ENCODE measurements around the gene ABCC1. TPM values are rescaled to one million over a fixed set of nuclear protein-coding genes. Genes with fewer than 3 reads are reported as not detected.

The ABCC1 gene
- polyA plus RNA-seq, 1 of the 3 experiments (the other 2 are of a cell fraction) = 23.7 TPM

- H3F3A ChIP-seq (replicated peaks; ENCODE audit: insufficient read depth) = no peaks in the 10 kb centered on the region
- H4K20me1 ChIP-seq (ENCODE audit: insufficient read depth) = no peaks in the 10 kb centered on the region
- H3K9ac ChIP-seq = no peak overlapping the region
- no peak overlapping the region for H3K4me2 ChIP-seq
- H3K27me3 ChIP-seq (ENCODE audit: insufficient read depth) = no peaks in the 10 kb centered on the region
- ChIA-PET POLR2A (no interaction called here), CTCF (interaction anchor here (0.6 to 3.8 kb wide), 6 partner anchors 9 to 541 kb away, joined by 3 to 13 read pairs (median 4); no protein-coding TSS in a partner anchor)
- H3K4me3 ChIP-seq (ENCODE audit: low read depth in 2 of 2, low read length in 1 of 2) = no peak overlapping the region
- no peak overlapping the region for H2AFZ ChIP-seq (ENCODE audit: low read depth)
- H3K36me3 ChIP-seq (replicated peaks in 1 of 2; ENCODE audit: control insufficient read depth in 1 of 2, insufficient read depth in 2 of 2, low read length in 1 of 2) = no peaks in the 10 kb centered on the region
- no peaks in the 10 kb centered on the region for H3K9me3 ChIP-seq
- H3K9me2 ChIP-seq = no peaks in the 10 kb centered on the region
- H3K4me1 ChIP-seq (ENCODE audit: control insufficient read depth in 1 of 2, insufficient read depth in 2 of 2, low read depth in 1 of 2, low read length in 1 of 2) = no peaks in the 10 kb centered on the region
- no peaks in the 10 kb centered on the region for H3K79me2 ChIP-seq (ENCODE audit: insufficient read depth)
- TF ChIP-seq NFIC (IDR thresholded peaks at IDR 0.05; ENCODE audit: borderline replicate concordance) = no peak
- TF ChIP-seq EP300 (IDR thresholded peaks at IDR 0.05; ENCODE audit: borderline replicate concordance in 1 of 2, low read depth in 1 of 2, low read length in 1 of 2) = no peak
- TF ChIP-seq SIN3A (IDR thresholded peaks at IDR 0.05; ENCODE audit: borderline replicate concordance, low read depth, low read length) = no peak
- TF ChIP-seq PBX3 (IDR thresholded peaks at IDR 0.05) = no peak
- no peak for TF ChIP-seq JUND (IDR thresholded peaks at IDR 0.05)
- no peak for TF ChIP-seq EZH2phosphoT487 (IDR thresholded peaks at IDR 0.05; ENCODE audit: borderline replicate concordance, low read depth)
- TF ChIP-seq FOSL2 (IDR thresholded peaks at IDR 0.05; ENCODE audit: borderline replicate concordance, low read depth) = no peak
- no peak for DNase-seq
- no peak overlapping the region for H3K27ac ChIP-seq (ENCODE audit: low read depth in 2 of 2, low read length in 1 of 2)
- 76% methylated on average over 4 of the region's 8 CpGs for WGBS (ENCODE audit: low lambda C conversion rate)
Measured at GRCh38 chr16:16182918-16183317, 233.5 kb downstream of the ABCC1 start.

GRCh38 chr16:16183562-16183961, 234.1 kb downstream of the ABCC1 start:
- no peak for TF ChIP-seq USF1 (IDR thresholded peaks at IDR 0.05; ENCODE audit: borderline replicate concordance, low read depth)
- TF ChIP-seq RAD21 (IDR thresholded peaks at IDR 0.05; ENCODE audit: low read length) = no peak
- TF ChIP-seq CTCF (IDR thresholded peaks at IDR 0.05) = peak; percentile 40
- TF ChIP-seq ELF1 (IDR thresholded peaks at IDR 0.05) = no peak
- Histone ChIP-seq H3K4me1 (ENCODE audit: control insufficient read depth in 1 of 2, insufficient read depth in 2 of 2, low read depth in 1 of 2, low read length in 1 of 2) (no peaks in the 10 kb centered on the region), H3K27ac (ENCODE audit: low read depth in 2 of 2, low read length in 1 of 2) (no peak overlapping the region), H3K9me3 (no peaks in the 10 kb centered on the region), H3K27me3 (ENCODE audit: insufficient read depth) (no peaks in the 10 kb centered on the region; the same call in 1 of the 2 replicates), H3K79me2 (ENCODE audit: insufficient read depth) (no peaks in the 10 kb centered on the region), H3K9me2 (no peaks in the 10 kb centered on the region), H3K4me3 (ENCODE audit: low read depth in 2 of 2, low read length in 1 of 2) (no peak overlapping the region), H4K20me1 (ENCODE audit: insufficient read depth) (no peaks in the 10 kb centered on the region), H3K4me2 (no peak overlapping the region), H3F3A (replicated peaks; ENCODE audit: insufficient read depth) (no peaks in the 10 kb centered on the region), H3K36me3 (replicated peaks in 1 of 2; ENCODE audit: control insufficient read depth in 1 of 2, insufficient read depth in 2 of 2, low read length in 1 of 2) (no peaks in the 10 kb centered on the region), H3K9ac (no peak overlapping the region), H2AFZ (ENCODE audit: low read depth) (no peak overlapping the region)
- CTCF ChIA-PET = interaction anchor here (0.6 to 2.8 kb wide), 4 partner anchors 9 to 541 kb away, joined by 3 to 8 read pairs (median 4); no protein-coding TSS in a partner anchor
- POLR2A ChIA-PET = no interaction called here
- DNase-seq = no peak
- WGBS (ENCODE audit: low lambda C conversion rate) = 77% methylated on average over 5 of the region's 8 CpGs

All from SK-N-SH (cell line).